ENCODE measurements around the gene RASGRP4. TPM values are rescaled to one million over a fixed set of nuclear protein-coding genes. Genes with fewer than 3 reads are reported as not detected.

The RASGRP4 gene
- total RNA-seq, 2 donors from 2014 or later, result 0.09 TPM; not detected in 1

DNA sequence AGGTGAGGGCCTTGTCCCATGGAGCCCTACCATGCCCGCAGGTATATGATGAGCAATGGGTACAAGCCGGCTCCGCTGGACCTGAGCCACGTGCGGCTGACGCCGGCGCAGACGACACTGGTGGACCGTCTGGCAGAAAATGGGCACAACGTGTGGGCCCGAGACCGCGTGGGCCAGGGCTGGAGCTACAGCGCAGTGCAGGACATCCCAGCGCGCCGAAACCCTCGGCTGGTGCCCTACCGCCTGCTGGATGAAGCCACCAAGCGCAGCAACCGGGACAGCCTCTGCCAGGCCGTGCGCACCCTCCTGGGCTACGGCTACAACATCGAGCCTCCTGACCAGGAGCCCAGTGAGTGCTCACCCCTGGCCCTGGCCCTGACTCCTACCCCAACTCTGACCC lies 40.0 kb upstream of the RASGRP4 start:
- H3K4me3 Mint-ChIP-seq, result no peak overlapping the region
- H3K27me3 ChIP-seq (ENCODE audit: control insufficient read depth, insufficient read depth, low read length, poor library complexity, severe bottlenecking), result no peaks in the 10 kb centered on the region
- TF ChIP-seq, protein P1, sequence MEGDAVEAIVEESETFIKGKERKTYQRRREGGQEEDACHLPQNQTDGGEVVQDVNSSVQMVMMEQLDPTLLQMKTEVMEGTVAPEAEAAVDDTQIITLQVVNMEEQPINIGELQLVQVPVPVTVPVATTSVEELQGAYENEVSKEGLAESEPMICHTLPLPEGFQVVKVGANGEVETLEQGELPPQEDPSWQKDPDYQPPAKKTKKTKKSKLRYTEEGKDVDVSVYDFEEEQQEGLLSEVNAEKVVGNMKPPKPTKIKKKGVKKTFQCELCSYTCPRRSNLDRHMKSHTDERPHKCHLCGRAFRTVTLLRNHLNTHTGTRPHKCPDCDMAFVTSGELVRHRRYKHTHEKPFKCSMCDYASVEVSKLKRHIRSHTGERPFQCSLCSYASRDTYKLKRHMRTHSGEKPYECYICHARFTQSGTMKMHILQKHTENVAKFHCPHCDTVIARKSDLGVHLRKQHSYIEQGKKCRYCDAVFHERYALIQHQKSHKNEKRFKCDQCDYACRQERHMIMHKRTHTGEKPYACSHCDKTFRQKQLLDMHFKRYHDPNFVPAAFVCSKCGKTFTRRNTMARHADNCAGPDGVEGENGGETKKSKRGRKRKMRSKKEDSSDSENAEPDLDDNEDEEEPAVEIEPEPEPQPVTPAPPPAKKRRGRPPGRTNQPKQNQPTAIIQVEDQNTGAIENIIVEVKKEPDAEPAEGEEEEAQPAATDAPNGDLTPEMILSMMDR (conservative IDR thresholded peaks at IDR 0.05), result no peak
- H3K36me3 ChIP-seq (ENCODE audit: control insufficient read depth, insufficient read depth, low read length), result no peaks in the 10 kb centered on the region
- H3K9me3 ChIP-seq (ENCODE audit: control insufficient read depth, low read length), result no peaks in the 10 kb centered on the region
- H3K36me3 Mint-ChIP-seq (ENCODE audit: low read depth), result no peaks in the 10 kb centered on the region
- 92 to 94% methylated on average over 23 to 26 of the region's 26 CpGs for WGBS, 2 experiments (ENCODE audit: insufficient coverage in 1 of 2, insufficient read length in 1 of 2)
- H3K27me3 Mint-ChIP-seq (ENCODE audit: insufficient read depth), result no peaks in the 10 kb centered on the region
- no peak overlapping the region for H3K9ac ChIP-seq (ENCODE audit: extremely low read depth, low read length, poor library complexity, severe bottlenecking)
- peaks cover 3% of the 10 kb centered on the region for H3K4me1 ChIP-seq (ENCODE audit: control insufficient read depth, insufficient read depth, low read length)
- H3K27ac Mint-ChIP-seq, result no peak overlapping the region
- no peak overlapping the region for H3K27ac ChIP-seq (ENCODE audit: low read depth, low read length)
- no peak overlapping the region for H3K4me3 ChIP-seq (ENCODE audit: low read length)
- H3K4me1 Mint-ChIP-seq, result peaks cover 7% of the 10 kb centered on the region
- H3K9me3 Mint-ChIP-seq, result no peaks in the 10 kb centered on the region
- no peak for DNase-seq

DNA sequence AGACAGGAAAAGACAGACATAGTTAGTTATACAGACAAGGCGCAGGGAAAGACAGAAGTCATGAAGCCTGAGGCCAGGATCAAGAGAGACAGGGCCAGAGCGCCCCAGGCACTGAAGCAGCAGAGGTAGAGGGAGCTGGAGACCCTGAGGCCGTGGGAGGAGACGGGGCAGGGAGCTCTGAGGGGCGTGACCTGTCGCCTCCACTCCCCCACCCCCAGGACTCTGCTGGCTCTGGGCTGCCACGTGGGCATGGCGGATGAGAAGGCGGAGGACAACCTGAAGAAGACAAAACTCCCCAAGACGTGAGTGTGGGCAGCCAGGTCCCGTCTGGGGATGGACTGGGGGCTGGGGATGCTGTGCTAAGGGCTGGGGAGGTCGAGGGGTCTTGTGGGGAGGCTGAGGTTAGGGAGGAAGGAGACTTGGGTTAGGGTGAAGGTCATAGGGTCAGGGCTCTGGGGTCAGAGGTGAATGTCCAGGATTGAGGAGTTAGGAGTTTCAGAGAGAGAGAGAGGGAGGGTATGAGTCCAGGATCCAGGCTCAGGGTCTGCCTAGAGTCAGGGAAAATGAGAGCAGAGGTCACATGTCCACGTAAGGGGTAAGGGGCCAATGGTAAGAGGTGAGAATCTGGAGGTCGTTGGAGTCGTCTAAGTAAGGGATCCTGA lies 38.5 kb upstream of the RASGRP4 start:
- no peak overlapping the region for H3K9ac ChIP-seq (ENCODE audit: extremely low read depth, low read length, poor library complexity, severe bottlenecking)
- DNase-seq, result peak; percentile 54
- H3K36me3 Mint-ChIP-seq (ENCODE audit: low read depth), result no peaks in the 10 kb centered on the region
- H3K4me1 ChIP-seq (ENCODE audit: control insufficient read depth, insufficient read depth, low read length), result no peaks in the 10 kb centered on the region
- H3K27me3 Mint-ChIP-seq (ENCODE audit: insufficient read depth), result no peaks in the 10 kb centered on the region
- TF ChIP-seq, protein P1 (conservative IDR thresholded peaks at IDR 0.05), result no peak
- WGBS, 2 experiments (ENCODE audit: insufficient coverage in 1 of 2, insufficient read length in 1 of 2), result 85 to 98% methylated on average over 5 to 15 of the region's 15 CpGs
- no peaks in the 10 kb centered on the region for H3K9me3 ChIP-seq (ENCODE audit: control insufficient read depth, low read length)
- no peak overlapping the region for H3K4me3 ChIP-seq (ENCODE audit: low read length)
- H3K4me3 Mint-ChIP-seq, result no peak overlapping the region
- H3K27ac Mint-ChIP-seq, result no peak overlapping the region
- no peaks in the 10 kb centered on the region for H3K27me3 ChIP-seq (ENCODE audit: control insufficient read depth, insufficient read depth, low read length, poor library complexity, severe bottlenecking)
- H3K27ac ChIP-seq (ENCODE audit: low read depth, low read length), result no peak overlapping the region
- no peaks in the 10 kb centered on the region for H3K9me3 Mint-ChIP-seq
- no peaks in the 10 kb centered on the region for H3K36me3 ChIP-seq (ENCODE audit: control insufficient read depth, insufficient read depth, low read length)
- H3K4me1 Mint-ChIP-seq, result peaks cover 2% of the 10 kb centered on the region

DNA sequence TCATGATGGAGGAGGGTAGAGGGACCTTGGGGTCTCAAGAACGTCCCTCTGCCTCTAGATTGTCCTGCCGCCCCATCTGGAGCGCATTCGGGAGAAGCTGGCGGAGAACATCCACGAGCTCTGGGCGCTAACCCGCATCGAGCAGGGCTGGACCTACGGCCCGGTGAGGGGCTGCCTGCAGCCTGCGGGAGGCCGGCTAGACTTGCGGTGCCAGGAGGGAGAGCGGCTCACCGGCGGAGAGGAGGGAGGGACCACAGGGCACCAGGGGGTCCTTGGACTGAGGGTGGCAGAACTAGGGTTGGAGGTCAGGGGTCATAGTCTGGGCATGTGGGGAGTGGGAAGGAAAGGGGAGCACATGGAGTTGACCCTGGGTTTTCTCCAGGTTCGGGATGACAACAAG lies 37.3 kb upstream of the RASGRP4 start:
- H3K36me3 ChIP-seq (ENCODE audit: control insufficient read depth, insufficient read depth, low read length), result no peaks in the 10 kb centered on the region
- H3K27ac ChIP-seq (ENCODE audit: low read depth, low read length), result no peak overlapping the region
- Mint-ChIP-seq H3K27me3 (ENCODE audit: insufficient read depth) (no peaks in the 10 kb centered on the region), H3K27ac (no peak overlapping the region), H3K4me1 (peaks cover 2% of the 10 kb centered on the region), H3K9me3 (no peaks in the 10 kb centered on the region), H3K36me3 (ENCODE audit: low read depth) (no peaks in the 10 kb centered on the region), H3K4me3 (no peak overlapping the region)
- 94 to 96% methylated on average over 14 to 18 of the region's 18 CpGs for WGBS, 2 experiments (ENCODE audit: insufficient coverage in 1 of 2, insufficient read length in 1 of 2)
- no peaks in the 10 kb centered on the region for H3K4me1 ChIP-seq (ENCODE audit: control insufficient read depth, insufficient read depth, low read length)
- DNase-seq, result no peak
- no peak overlapping the region for H3K4me3 ChIP-seq (ENCODE audit: low read length)
- no peak overlapping the region for H3K9ac ChIP-seq (ENCODE audit: extremely low read depth, low read length, poor library complexity, severe bottlenecking)
- H3K27me3 ChIP-seq (ENCODE audit: control insufficient read depth, insufficient read depth, low read length, poor library complexity, severe bottlenecking), result no peaks in the 10 kb centered on the region
- TF ChIP-seq, protein P1 (conservative IDR thresholded peaks at IDR 0.05), result no peak
- no peaks in the 10 kb centered on the region for H3K9me3 ChIP-seq (ENCODE audit: control insufficient read depth, low read length)
